ENCODE data around the gene TPM4.

DNA sequence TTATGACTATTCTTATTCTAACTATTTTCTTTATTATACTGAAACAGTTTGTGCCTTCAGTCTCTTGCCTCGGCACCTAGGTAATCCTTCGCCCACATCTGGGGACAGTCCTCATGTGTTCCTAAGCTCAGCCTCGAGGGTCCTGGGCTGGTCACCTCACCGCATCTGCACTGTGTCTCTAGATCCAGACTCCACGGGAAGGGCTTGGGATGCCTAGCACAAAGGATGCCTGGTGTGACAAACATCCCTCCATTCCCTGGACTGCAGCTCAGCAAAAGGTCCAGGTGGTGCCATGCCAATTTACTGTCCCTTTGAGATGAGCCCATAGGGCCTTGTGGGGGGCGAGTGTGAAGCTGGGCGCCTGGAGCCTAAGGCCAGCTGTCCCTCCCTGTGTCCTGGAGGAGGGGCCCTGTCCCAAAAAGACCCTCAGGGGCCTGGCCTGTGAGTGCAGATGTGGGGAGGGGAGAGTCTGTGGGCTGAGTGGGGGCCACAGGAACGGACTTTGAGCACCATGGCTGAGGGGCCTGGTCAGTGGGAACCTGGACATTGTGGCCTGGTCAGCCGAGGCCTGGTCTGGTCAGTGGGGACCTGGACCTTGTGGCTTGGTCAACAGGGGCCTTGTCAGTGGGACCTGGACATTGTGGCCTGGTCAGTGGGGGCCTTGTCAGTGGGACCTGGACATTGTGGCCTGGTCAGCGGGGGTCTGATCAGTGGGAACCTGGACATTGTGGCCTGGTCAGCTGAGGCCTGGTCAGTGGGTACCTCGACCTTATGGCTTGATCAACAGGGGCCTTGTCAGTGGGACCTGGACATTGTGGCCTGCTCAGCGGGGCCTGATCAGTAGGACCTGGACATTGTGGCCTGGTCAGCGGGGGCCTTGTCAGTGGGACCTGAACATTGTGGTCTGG is 45.1 kb upstream of the TPM4 start:
- TF ChIP-seq CTCF (IDR thresholded peaks at IDR 0.05) (no peak), EZH2phosphoT487 (IDR thresholded peaks at IDR 0.05) (no peak)
